Panc1 (cell line): ENCODE data around the gene KRTAP10-6. TPM values are rescaled to one million over a fixed set of nuclear protein-coding genes. Genes with fewer than 3 reads are reported as not detected.

ENCODE experiments used
- ATAC-seq: fragments of 200-7000 bp; cut with Tn5 transposase; 2 replicates; pipeline ENCODE4 v1.9.1; 2020; ENCODE audit warnings: mild to moderate bottlenecking, moderate library complexity
- BruUV-seq: library from RNA; stranded (reverse); fragments of 400-500 nt; replicated peaks from 2 replicates; lab custom pipeline; 2021; lab: Mats Ljungman, UMichigan
- CTCF ChIA-PET: fragments of 300-600 bp; sonication (Branson Sonifier 250); formaldehyde crosslinking; loops from one replicate; lab custom pipeline; 2022; ENCODE audit warnings: antibody characterized with exemption; lab: Charles Lee
- POLR2A ChIA-PET: fragments of 300-600 bp; sonication (Branson Sonifier 250); formaldehyde crosslinking; loops from one replicate; lab custom pipeline; 2022; ENCODE audit warnings: antibody characterized with exemption; lab: Charles Lee
- DNase-seq: peaks from one replicate; pipeline ENCODE4 v3.0.0-alpha.2; 2010; ENCODE audit warnings: low read depth, low spot score
- H3K27ac ChIP-seq: 2 replicates; pipeline ENCODE4 v1.5.1; 2011; ENCODE audit warnings: mild to moderate bottlenecking, low read length, inconsistent platforms
- H3K27me3 ChIP-seq: fragments of 200-500 bp; sonication (Bioruptor generic); 2 replicates; pipeline ENCODE4 v1.6.0; 2014; ENCODE audit warnings: low read length, inconsistent platforms; ENCODE audit not compliant: control insufficient read depth, insufficient read depth
- H3K36me3 ChIP-seq: fragments of 200-500 bp; sonication (Bioruptor generic); 2 replicates; pipeline ENCODE4 v1.5.1; 2014; ENCODE audit warnings: inconsistent platforms, mild to moderate bottlenecking, low read length, moderate library complexity; ENCODE audit not compliant: control insufficient read depth, insufficient read depth
- H3K4me1 ChIP-seq: 2 replicates; pipeline ENCODE4 v1.5.1; 2011; ENCODE audit warnings: inconsistent platforms, mild to moderate bottlenecking, low read length, moderate library complexity; ENCODE audit not compliant: control insufficient read depth, insufficient read depth
- H3K4me3 ChIP-seq, 2 experiments: 2 replicates each; pipeline ENCODE4 v1.5.1; 2011 to 2012; ENCODE audit warnings: low read depth in 2 of 2, low read length in 2 of 2, mild to moderate bottlenecking in 2 of 2, inconsistent platforms in 1 of 2, moderate library complexity in 1 of 2
- H3K9me3 ChIP-seq: fragments of 200-500 bp; sonication (Bioruptor generic); 2 replicates; pipeline ENCODE4 v1.5.1; 2014; ENCODE audit warnings: low read depth, mild to moderate bottlenecking, inconsistent platforms, low read length, moderate library complexity; ENCODE audit not compliant: control insufficient read depth, insufficient read depth
- POLR2AphosphoS5 ChIP-seq: IDR thresholded peaks from 2 replicates; pipeline ENCODE4 v1.6.1; 2012; ENCODE audit warnings: mild to moderate bottlenecking, low read depth, low read length, moderate library complexity
- REST ChIP-seq, 2 experiments: IDR thresholded peaks; 2 replicates each; pipeline ENCODE4 v1.6.1; 2011 to 2012; ENCODE audit warnings: low read depth in 2 of 2, control low read depth in 1 of 2, low read length in 1 of 2, mild to moderate bottlenecking in 1 of 2, moderate library complexity in 1 of 2; ENCODE audit not compliant: insufficient read depth in 1 of 2
- SIN3A ChIP-seq: IDR thresholded peaks from 2 replicates; pipeline ENCODE4 v1.6.1; 2012; ENCODE audit warnings: low read depth, mild to moderate bottlenecking, low read length, moderate library complexity, borderline replicate concordance; ENCODE audit not compliant: insufficient read depth
- TCF7L2 ChIP-seq: IDR thresholded peaks from 2 replicates; pipeline ENCODE4 v1.6.1; 2011; ENCODE audit warnings: mild to moderate bottlenecking, low read depth, low read length, inconsistent platforms
- in situ Hi-C: cut with HindIII; loops from 2 replicates; pipeline ENCODE4 v1.10.0; 2016; ENCODE audit warnings: low sequenced_read_pairs, low pct_unique_long_range_greater_than_20kb
- intact Hi-C: fragments of 100-400 bp; cut with micrococcal nuclease; formaldehyde crosslinking; loops from one replicate; pipeline ENCODE4 v1.10.0; 2022; ENCODE audit not compliant: unreplicated experiment
- total RNA-seq: library from RNA; stranded (reverse); gene quantifications from one replicate; pipeline ENCODE4 v1.2.1, GENCODE V29; 2021; ENCODE audit not compliant: unreplicated experiment
- TF ChIP-seq, protein P1 (sequence below): fragments of 450-650 bp; IDR thresholded peaks from 2 replicates; pipeline ENCODE4 v1.5.1; 2017; ENCODE audit warnings: mild to moderate bottlenecking

The KRTAP10-6 gene
- total RNA-seq, 1 experiment from 2014 or later, result not detected

- ATAC-seq (no peak; the same call in 1 of the 2 replicates), DNase-seq (no peak)
- H3K4me1 ChIP-seq, result peaks cover 5% of the 10 kb centered on the region; the same call in 1 of the 2 replicates
- H3K36me3 ChIP-seq, result no peaks in the 10 kb centered on the region
- no peaks in the 10 kb centered on the region for H3K9me3 ChIP-seq
- H3K4me3 ChIP-seq, result no peak overlapping the region
- H3K27me3 ChIP-seq, result no peaks in the 10 kb centered on the region
- in situ Hi-C loops (no loop called here), intact Hi-C loops (no loop called here)
- TF ChIP-seq, protein P1, sequence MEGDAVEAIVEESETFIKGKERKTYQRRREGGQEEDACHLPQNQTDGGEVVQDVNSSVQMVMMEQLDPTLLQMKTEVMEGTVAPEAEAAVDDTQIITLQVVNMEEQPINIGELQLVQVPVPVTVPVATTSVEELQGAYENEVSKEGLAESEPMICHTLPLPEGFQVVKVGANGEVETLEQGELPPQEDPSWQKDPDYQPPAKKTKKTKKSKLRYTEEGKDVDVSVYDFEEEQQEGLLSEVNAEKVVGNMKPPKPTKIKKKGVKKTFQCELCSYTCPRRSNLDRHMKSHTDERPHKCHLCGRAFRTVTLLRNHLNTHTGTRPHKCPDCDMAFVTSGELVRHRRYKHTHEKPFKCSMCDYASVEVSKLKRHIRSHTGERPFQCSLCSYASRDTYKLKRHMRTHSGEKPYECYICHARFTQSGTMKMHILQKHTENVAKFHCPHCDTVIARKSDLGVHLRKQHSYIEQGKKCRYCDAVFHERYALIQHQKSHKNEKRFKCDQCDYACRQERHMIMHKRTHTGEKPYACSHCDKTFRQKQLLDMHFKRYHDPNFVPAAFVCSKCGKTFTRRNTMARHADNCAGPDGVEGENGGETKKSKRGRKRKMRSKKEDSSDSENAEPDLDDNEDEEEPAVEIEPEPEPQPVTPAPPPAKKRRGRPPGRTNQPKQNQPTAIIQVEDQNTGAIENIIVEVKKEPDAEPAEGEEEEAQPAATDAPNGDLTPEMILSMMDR, result no peak
- no peak for TF ChIP-seq POLR2AphosphoS5
- no peak for TF ChIP-seq SIN3A
- TF ChIP-seq TCF7L2, result no peak
- no peak for TF ChIP-seq REST (IDR thresholded peaks at IDR 0.05; ENCODE audit: insufficient read depth in 1 of 2, low read depth in 2 of 2, low read length in 1 of 2)
- H3K27ac ChIP-seq, result no peak overlapping the region
- POLR2A ChIA-PET, result no interaction called here
- CTCF ChIA-PET, result no interaction called here
- BruUV-seq, result no TSS peak
Observed at GRCh38 chr21:44568667-44569556, 23.4 kb downstream of the KRTAP10-6 start.

- ATAC-seq, result no peak
Observed at GRCh38 chr21:44568261-44568660, 24.0 kb downstream of the KRTAP10-6 start.

More at GRCh38 chr21:44568261-44568660, 24.0 kb downstream of the KRTAP10-6 start:
- no peak for TF ChIP-seq REST (IDR thresholded peaks at IDR 0.05; ENCODE audit: insufficient read depth in 1 of 2, low read depth in 2 of 2, low read length in 1 of 2)
- no peak for TF ChIP-seq SIN3A
- TF ChIP-seq, protein P1, result no peak
- no peak for TF ChIP-seq TCF7L2
- no peak for TF ChIP-seq POLR2AphosphoS5
- CTCF ChIA-PET, result no interaction called here
- Histone ChIP-seq H3K27me3 (no peaks in the 10 kb centered on the region), H3K9me3 (no peaks in the 10 kb centered on the region), H3K36me3 (no peaks in the 10 kb centered on the region), H3K4me3 (no peak overlapping the region), H3K27ac (no peak overlapping the region), H3K4me1 (peaks cover 2% of the 10 kb centered on the region; the same call in 1 of the 2 replicates)
- in situ Hi-C loops (no loop called here), intact Hi-C loops (no loop called here)
- BruUV-seq, result no TSS peak
- POLR2A ChIA-PET, result no interaction called here
- DNase-seq, result no peak
